Fibroblast of skin of left biceps (primary cell): ENCODE measurements around the gene PCDHGB1.
"Not testable (repeated sequence)": the region's sequence is repeated elsewhere in the genome, so short reads cannot be mapped to it uniquely, and the experiment has no call there.

Experiments used
- DNase-seq, 2 experiments: peaks; one replicate each; pipeline ENCODE4 v3.0.0-alpha.2; 2013; ENCODE audit warnings: low read depth in 2 of 2

Gene PCDHGB1

GRCh38 chr5:141383345-141383744 is 33.4 kb downstream of the PCDHGB1 start:
- DNase-seq: no peak

- DNase-seq: no peak
Measured at GRCh38 chr5:141384471-141385267, 34.8 kb downstream of the PCDHGB1 start.

GRCh38 chr5:141387557-141388311 is 37.8 kb downstream of the PCDHGB1 start, which contains the start of gene PCDHGB4:
Gene PCDHGB4, plus strand, starts transcription at chr5:141387698. Its CDS starts 187 bp downstream, at chr5:141387885.
- not testable (repeated sequence) for DNase-seq

- DNase-seq: no peak
Measured at GRCh38 chr5:141388661-141389060, 38.8 kb downstream of the PCDHGB1 start.

GRCh38 chr5:141389153-141390042 is 39.5 kb downstream of the PCDHGB1 start:
- no peak for DNase-seq

- no peak for DNase-seq
Measured at GRCh38 chr5:141392429-141393198, 42.7 kb downstream of the PCDHGB1 start, which contains the start of gene PCDHGA8. Gene PCDHGA8, plus strand, starts transcription at chr5:141392633. Its CDS starts 181 bp downstream, at chr5:141392814.

- DNase-seq: no peak
Measured at GRCh38 chr5:141393267-141393666, 43.4 kb downstream of the PCDHGB1 start.

GRCh38 chr5:141394401-141395187 is 44.7 kb downstream of the PCDHGB1 start:
- not testable (repeated sequence) for DNase-seq

- not testable (repeated sequence) for DNase-seq
Measured at GRCh38 chr5:141397756-141398551, 48.1 kb downstream of the PCDHGB1 start, which contains the start of gene PCDHGB5. Gene PCDHGB5, plus strand, starts transcription at chr5:141397947. Its CDS starts 181 bp downstream, at chr5:141398128.

GRCh38 chr5:141398608-141399007 is 48.7 kb downstream of the PCDHGB1 start:
- DNase-seq: no peak

GRCh38 chr5:141399555-141400258 is 49.8 kb downstream of the PCDHGB1 start:
- no peak for DNase-seq
